ENCODE data around the gene CRYBG1. TPM values are rescaled to one million over a fixed set of nuclear protein-coding genes. Genes with fewer than 3 reads are reported as not detected.
A peak's percentile ranks its signal among the peaks of the same experiment; 100 is the strongest.
"Not testable (repeated sequence)": the region's sequence is repeated elsewhere in the genome, so short reads cannot be mapped to it uniquely, and the experiment has no call there.

CRYBG1 gene
- polyA plus RNA-seq, 1 donor (not counting 4 experiments of a cell fraction or from before 2014, with no cell fraction given): 54.7 TPM

GRCh38 chr6:106514583-106514885, 154.0 kb downstream of the CRYBG1 start:
- Histone ChIP-seq H3K4me1 (ENCODE audit: control insufficient read depth, extremely low read depth, insufficient read depth, low read length) (peaks cover 32% of the 10 kb centered on the region), H3K36me3 (ENCODE audit: control insufficient read depth in 2 of 2, extremely low read depth in 1 of 2, insufficient read depth in 2 of 2, low read length in 2 of 2) (peaks cover 0 to 3% of the 10 kb centered on the region in 2 experiments), H4K20me1 (ENCODE audit: control insufficient read depth, extremely low read depth, insufficient read depth, low read length) (no peaks in the 10 kb centered on the region), H2AFZ (ENCODE audit: control insufficient read depth, low read length) (no peak overlapping the region), H3K9ac (ENCODE audit: control insufficient read depth, extremely low read depth, insufficient read depth, low read length) (peak overlapping the region; percentile 88), H3K4me2 (ENCODE audit: control insufficient read depth, extremely low read depth, insufficient read depth, low read depth, low read length) (peak overlapping the region; percentile 89), H3K79me2 (ENCODE audit: control insufficient read depth, insufficient read depth, low read length) (peaks cover 59% of the 10 kb centered on the region), H3K27ac (ENCODE audit: control insufficient read depth, insufficient read depth, low read length) (peak overlapping the region; percentile 79), H3K9me1 (ENCODE audit: control insufficient read depth, extremely low read depth, insufficient read depth, low read length) (no peaks in the 10 kb centered on the region), H3K9me3 (ENCODE audit: control insufficient read depth, low read depth, low read length) (no peaks in the 10 kb centered on the region), H3K27me3 (ENCODE audit: control insufficient read depth, extremely low read depth, insufficient read depth, low read length) (no peaks in the 10 kb centered on the region), H3K4me3 (ENCODE audit: control insufficient read depth in 2 of 3, extremely low read depth in 1 of 3, insufficient read depth in 2 of 3, low read depth in 1 of 3, low read length in 3 of 3) (peak overlapping the region; percentile 66 to 84 (median 68))
- dilution Hi-C loops (cut with MboI; ENCODE audit: extremely low pct_ligation_motif_present, low sequenced_read_pairs): no loop called here
- DNase-seq (ENCODE audit: low read depth, low spot score): no peak
- TF ChIP-seq EZH2 (IDR thresholded peaks at IDR 0.05; ENCODE audit: low read length): no peak
- no peak for TF ChIP-seq CTCF (optimal IDR thresholded peaks at IDR 0.05 in 1 of 3, IDR thresholded peaks at IDR 0.05 in 1 of 3, conservative IDR thresholded peaks at IDR 0.05 in 1 of 3; ENCODE audit: extremely low read depth in 1 of 3, insufficient read depth in 2 of 3, low read length in 3 of 3)
- FAIRE-seq: no peak

- H3K9me1 ChIP-seq (ENCODE audit: control insufficient read depth, extremely low read depth, insufficient read depth, low read length); dilution Hi-C loops (cut with MboI; ENCODE audit: extremely low pct_ligation_motif_present, low sequenced_read_pairs); H3K9me3 ChIP-seq (ENCODE audit: control insufficient read depth, low read depth, low read length); H3K27me3 ChIP-seq (ENCODE audit: control insufficient read depth, extremely low read depth, insufficient read depth, low read length); DNase-seq (ENCODE audit: low read depth, low spot score); H4K20me1 ChIP-seq (ENCODE audit: control insufficient read depth, extremely low read depth, insufficient read depth, low read length); FAIRE-seq; H2AFZ ChIP-seq (ENCODE audit: control insufficient read depth, low read length): not testable (repeated sequence)
- Histone ChIP-seq H3K79me2 (ENCODE audit: control insufficient read depth, insufficient read depth, low read length) (peaks cover 67% of the 10 kb centered on the region), H3K4me1 (ENCODE audit: control insufficient read depth, extremely low read depth, insufficient read depth, low read length) (peaks cover 33% of the 10 kb centered on the region), H3K27ac (ENCODE audit: control insufficient read depth, insufficient read depth, low read length) (peak overlapping the region; percentile 79), H3K4me3 (ENCODE audit: control insufficient read depth in 2 of 3, extremely low read depth in 1 of 3, insufficient read depth in 2 of 3, low read depth in 1 of 3, low read length in 3 of 3) (peak overlapping the region in 2 of 3 experiments; percentile 66 to 84), H3K36me3 (ENCODE audit: control insufficient read depth in 2 of 2, extremely low read depth in 1 of 2, insufficient read depth in 2 of 2, low read length in 2 of 2) (peaks cover 4 to 13% of the 10 kb centered on the region in 2 experiments), H3K4me2 (ENCODE audit: control insufficient read depth, extremely low read depth, insufficient read depth, low read depth, low read length) (peak overlapping the region; percentile 89), H3K9ac (ENCODE audit: control insufficient read depth, extremely low read depth, insufficient read depth, low read length) (peak overlapping the region; percentile 60)
Measured at GRCh38 chr6:106515582-106515981, 155.1 kb downstream of the CRYBG1 start.

- no peaks in the 10 kb centered on the region for H3K9me3 ChIP-seq (ENCODE audit: control insufficient read depth, low read depth, low read length)
- H4K20me1 ChIP-seq (ENCODE audit: control insufficient read depth, extremely low read depth, insufficient read depth, low read length): no peaks in the 10 kb centered on the region
- H3K9me1 ChIP-seq (ENCODE audit: control insufficient read depth, extremely low read depth, insufficient read depth, low read length): no peaks in the 10 kb centered on the region
- no peak overlapping the region for H2AFZ ChIP-seq (ENCODE audit: control insufficient read depth, low read length)
- FAIRE-seq (no peak), DNase-seq (ENCODE audit: low read depth, low spot score) (no peak)
- peaks cover 75% of the 10 kb centered on the region for H3K79me2 ChIP-seq (ENCODE audit: control insufficient read depth, insufficient read depth, low read length)
- no peak overlapping the region for H3K4me3 ChIP-seq (ENCODE audit: control insufficient read depth in 2 of 3, extremely low read depth in 1 of 3, insufficient read depth in 2 of 3, low read depth in 1 of 3, low read length in 3 of 3)
- dilution Hi-C loops (cut with MboI; ENCODE audit: extremely low pct_ligation_motif_present, low sequenced_read_pairs): no loop called here
- H3K27ac ChIP-seq (ENCODE audit: control insufficient read depth, insufficient read depth, low read length): peak overlapping the region; percentile 51
- peaks cover 27% of the 10 kb centered on the region for H3K4me1 ChIP-seq (ENCODE audit: control insufficient read depth, extremely low read depth, insufficient read depth, low read length)
- no peak overlapping the region for H3K9ac ChIP-seq (ENCODE audit: control insufficient read depth, extremely low read depth, insufficient read depth, low read length)
- H3K27me3 ChIP-seq (ENCODE audit: control insufficient read depth, extremely low read depth, insufficient read depth, low read length): no peaks in the 10 kb centered on the region
- TF ChIP-seq EZH2 (IDR thresholded peaks at IDR 0.05; ENCODE audit: low read length) (no peak), CTCF (optimal IDR thresholded peaks at IDR 0.05 in 1 of 3, IDR thresholded peaks at IDR 0.05 in 1 of 3, conservative IDR thresholded peaks at IDR 0.05 in 1 of 3; ENCODE audit: extremely low read depth in 1 of 3, insufficient read depth in 2 of 3, low read length in 3 of 3) (no peak)
- no peak overlapping the region for H3K4me2 ChIP-seq (ENCODE audit: control insufficient read depth, extremely low read depth, insufficient read depth, low read depth, low read length)
- peaks cover 5 to 19% of the 10 kb centered on the region in 2 experiments for H3K36me3 ChIP-seq (ENCODE audit: control insufficient read depth in 2 of 2, extremely low read depth in 1 of 2, insufficient read depth in 2 of 2, low read length in 2 of 2)
Measured at GRCh38 chr6:106516616-106517015, 156.1 kb downstream of the CRYBG1 start.
